Measurements from ENCODE around the gene MAMSTR.

The MAMSTR gene

DNA sequence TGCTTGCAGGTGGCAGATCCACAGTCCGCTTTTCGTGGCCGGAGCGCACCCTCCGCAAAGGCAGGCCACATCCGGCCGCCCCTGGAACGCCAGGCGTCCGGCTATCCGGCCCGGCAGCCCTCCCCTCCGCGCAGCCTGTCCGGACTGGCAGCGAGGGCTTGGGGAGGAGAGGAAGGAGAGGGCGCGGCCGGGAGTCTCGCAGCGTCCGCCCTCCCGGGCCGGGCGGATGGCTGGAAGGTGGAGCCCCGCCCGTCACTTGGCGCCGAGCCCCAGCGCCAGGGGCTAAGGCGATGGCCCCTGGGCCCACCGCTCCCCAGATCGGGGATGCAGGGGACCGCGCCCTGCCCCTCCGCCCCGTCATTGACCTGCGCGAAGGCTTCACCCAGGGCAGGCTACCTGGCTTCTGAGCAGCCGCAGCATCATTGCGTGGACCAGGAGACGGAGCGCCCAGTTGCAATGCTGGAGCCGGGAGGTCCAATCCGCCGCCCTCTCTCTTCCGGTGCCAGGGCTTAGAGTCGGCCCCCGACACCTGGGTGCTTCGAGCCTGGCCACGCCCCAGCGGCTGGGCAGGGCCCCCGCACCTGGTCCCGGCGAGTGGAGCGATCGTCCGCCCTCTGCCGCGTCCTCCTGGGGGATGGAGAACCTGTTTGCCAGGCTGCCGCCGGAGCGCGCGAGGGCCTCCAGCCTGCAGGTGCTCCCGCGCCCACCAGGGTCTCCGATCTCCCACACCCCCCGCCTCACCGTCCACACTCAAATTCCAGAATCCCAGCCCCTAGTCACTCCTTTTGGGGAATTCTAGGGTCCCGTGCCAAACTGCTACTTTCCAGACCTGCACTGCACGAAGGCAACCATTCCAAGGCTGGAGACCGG is 33.2 kb upstream of the MAMSTR start, which contains the start of gene FUT1:
FUT1 (minus strand) TSS at position 146 of the 870 bp plus-strand sequence. CDS start 1,360 bp downstream, outside the sequence.
- peaks cover 82% of the 10 kb centered on the region for H3K27me3 ChIP-seq
- no peaks in the 10 kb centered on the region for H3K4me1 ChIP-seq (ENCODE audit: control insufficient read depth in 1 of 2, insufficient read depth in 1 of 2, low read depth in 1 of 2, low read length in 1 of 2)
- H3K9me3 ChIP-seq = no peaks in the 10 kb centered on the region
- TF ChIP-seq, protein P1, sequence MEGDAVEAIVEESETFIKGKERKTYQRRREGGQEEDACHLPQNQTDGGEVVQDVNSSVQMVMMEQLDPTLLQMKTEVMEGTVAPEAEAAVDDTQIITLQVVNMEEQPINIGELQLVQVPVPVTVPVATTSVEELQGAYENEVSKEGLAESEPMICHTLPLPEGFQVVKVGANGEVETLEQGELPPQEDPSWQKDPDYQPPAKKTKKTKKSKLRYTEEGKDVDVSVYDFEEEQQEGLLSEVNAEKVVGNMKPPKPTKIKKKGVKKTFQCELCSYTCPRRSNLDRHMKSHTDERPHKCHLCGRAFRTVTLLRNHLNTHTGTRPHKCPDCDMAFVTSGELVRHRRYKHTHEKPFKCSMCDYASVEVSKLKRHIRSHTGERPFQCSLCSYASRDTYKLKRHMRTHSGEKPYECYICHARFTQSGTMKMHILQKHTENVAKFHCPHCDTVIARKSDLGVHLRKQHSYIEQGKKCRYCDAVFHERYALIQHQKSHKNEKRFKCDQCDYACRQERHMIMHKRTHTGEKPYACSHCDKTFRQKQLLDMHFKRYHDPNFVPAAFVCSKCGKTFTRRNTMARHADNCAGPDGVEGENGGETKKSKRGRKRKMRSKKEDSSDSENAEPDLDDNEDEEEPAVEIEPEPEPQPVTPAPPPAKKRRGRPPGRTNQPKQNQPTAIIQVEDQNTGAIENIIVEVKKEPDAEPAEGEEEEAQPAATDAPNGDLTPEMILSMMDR (IDR thresholded peaks at IDR 0.05) = no peak
- no peaks in the 10 kb centered on the region for H3K36me3 ChIP-seq
- H3K27ac ChIP-seq = no peak within 1 kb of the TSS
- H3K4me3 ChIP-seq (ENCODE audit: low read depth in 1 of 2, low read length in 1 of 2) = no peak within 1 kb of the TSS

DNA sequence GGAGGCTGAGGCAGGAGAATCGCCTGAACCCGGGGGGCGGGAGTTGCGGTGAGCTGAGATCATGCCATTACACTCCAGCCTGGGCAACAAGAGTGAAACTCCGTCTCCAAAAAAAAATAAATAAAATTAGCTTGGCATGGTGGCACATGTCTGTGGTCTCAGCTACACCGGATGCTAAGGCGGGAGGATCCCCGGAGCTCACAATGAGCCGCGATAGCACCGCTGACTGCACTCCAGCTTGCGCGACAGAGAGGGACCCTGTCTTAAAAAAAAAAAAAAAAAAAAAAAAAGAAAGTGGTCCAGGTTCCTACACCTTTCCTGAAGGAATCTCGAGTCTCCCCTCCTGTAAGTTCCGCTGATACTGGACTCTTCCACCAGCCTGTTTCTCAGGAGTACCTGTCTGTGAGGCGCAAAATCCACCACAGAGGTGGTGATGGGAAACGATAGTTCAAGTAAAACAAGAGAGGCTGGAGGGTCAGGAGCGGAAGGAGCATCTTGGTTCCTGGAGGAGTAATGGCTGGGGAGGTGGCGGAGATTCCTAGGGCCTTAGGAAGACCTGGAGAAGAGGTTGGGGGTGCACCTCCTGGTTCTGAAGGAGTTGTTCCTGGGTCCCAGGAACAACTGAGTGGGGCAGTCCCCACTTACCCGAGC is 32.4 kb upstream of the MAMSTR start:
- H3K27ac ChIP-seq = no peak overlapping the region
- TF ChIP-seq, protein P1 (IDR thresholded peaks at IDR 0.05) = no peak
- H3K9me3 ChIP-seq = no peaks in the 10 kb centered on the region
- H3K4me3 ChIP-seq (ENCODE audit: low read depth in 1 of 2, low read length in 1 of 2) = no peak overlapping the region
- peaks cover 90% of the 10 kb centered on the region for H3K27me3 ChIP-seq
- no peaks in the 10 kb centered on the region for H3K4me1 ChIP-seq (ENCODE audit: control insufficient read depth in 1 of 2, insufficient read depth in 1 of 2, low read depth in 1 of 2, low read length in 1 of 2)
- H3K36me3 ChIP-seq = no peaks in the 10 kb centered on the region

DNA sequence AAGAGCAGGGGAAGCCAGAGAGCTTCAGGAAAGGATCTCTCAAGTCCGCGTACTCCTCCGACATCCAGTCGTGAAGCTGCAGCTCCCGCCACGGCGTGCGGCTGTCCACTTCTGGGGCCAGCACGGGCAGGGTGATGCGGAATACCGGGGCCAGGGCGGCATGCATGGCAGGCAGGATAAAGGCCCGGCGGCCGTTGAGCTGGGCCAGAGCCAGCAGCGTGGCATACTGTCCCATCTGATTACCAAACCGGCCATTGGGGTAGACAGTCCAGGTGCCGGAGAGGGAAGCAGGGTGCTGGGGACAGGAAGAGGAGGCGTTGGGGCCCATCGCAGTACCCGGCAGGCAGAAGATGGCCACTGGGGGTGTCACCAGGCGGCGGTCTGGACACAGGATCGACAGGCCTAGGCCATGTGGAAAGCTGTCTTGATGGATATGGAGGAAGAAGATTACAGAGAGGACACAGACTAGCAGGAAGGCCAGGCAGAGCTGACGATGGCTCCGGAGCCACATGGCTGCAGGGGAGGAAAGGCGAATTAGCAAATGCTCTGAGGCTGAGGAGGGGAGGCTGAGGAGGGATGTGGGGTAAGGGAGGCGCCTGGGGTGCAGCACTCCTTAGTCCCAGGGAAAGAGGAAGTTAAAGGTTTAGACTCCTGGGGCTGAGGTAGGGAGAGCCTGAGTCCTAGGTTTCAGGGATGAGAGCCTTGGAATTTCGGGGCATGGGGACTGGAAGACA is 31.4 kb upstream of the MAMSTR start:
- H3K27me3 ChIP-seq = peaks cover 97% of the 10 kb centered on the region

DNA sequence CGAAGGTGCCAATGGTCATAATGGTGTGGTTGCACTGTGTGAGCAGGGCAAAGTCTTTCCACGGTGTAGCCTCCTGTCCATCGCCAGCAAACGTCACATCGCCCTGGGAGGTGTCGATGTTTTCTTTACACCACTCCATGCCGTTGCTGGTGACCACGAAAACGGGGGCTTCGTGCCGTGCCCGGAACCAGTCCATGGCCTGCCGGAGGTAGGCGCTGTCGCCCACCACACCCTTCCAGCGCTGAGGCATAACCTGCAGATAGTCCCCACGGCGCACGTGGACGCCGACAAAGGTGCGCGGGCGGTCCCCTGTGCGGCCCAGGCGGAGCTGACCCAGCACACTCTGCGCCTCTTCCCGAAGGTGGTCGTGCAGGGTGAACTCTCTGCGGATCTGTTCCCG is 30.8 kb upstream of the MAMSTR start:
- H3K27me3 ChIP-seq = peaks cover 97% of the 10 kb centered on the region
- H3K4me3 ChIP-seq (ENCODE audit: low read depth in 1 of 2, low read length in 1 of 2) = no peak overlapping the region
- H3K4me1 ChIP-seq (ENCODE audit: control insufficient read depth in 1 of 2, insufficient read depth in 1 of 2, low read depth in 1 of 2, low read length in 1 of 2) = no peaks in the 10 kb centered on the region
- TF ChIP-seq, protein P1 (IDR thresholded peaks at IDR 0.05) = no peak
- no peaks in the 10 kb centered on the region for H3K36me3 ChIP-seq
- H3K27ac ChIP-seq = no peak overlapping the region
- no peaks in the 10 kb centered on the region for H3K9me3 ChIP-seq

More for the DNA sequence above, 31.4 kb upstream of the MAMSTR start:
- TF ChIP-seq, protein P1 (IDR thresholded peaks at IDR 0.05) = no peak
- Histone ChIP-seq H3K4me3 (ENCODE audit: low read depth in 1 of 2, low read length in 1 of 2) (no peak overlapping the region), H3K4me1 (ENCODE audit: control insufficient read depth in 1 of 2, insufficient read depth in 1 of 2, low read depth in 1 of 2, low read length in 1 of 2) (no peaks in the 10 kb centered on the region), H3K36me3 (no peaks in the 10 kb centered on the region), H3K27ac (no peak overlapping the region), H3K9me3 (no peaks in the 10 kb centered on the region)

DNA sequence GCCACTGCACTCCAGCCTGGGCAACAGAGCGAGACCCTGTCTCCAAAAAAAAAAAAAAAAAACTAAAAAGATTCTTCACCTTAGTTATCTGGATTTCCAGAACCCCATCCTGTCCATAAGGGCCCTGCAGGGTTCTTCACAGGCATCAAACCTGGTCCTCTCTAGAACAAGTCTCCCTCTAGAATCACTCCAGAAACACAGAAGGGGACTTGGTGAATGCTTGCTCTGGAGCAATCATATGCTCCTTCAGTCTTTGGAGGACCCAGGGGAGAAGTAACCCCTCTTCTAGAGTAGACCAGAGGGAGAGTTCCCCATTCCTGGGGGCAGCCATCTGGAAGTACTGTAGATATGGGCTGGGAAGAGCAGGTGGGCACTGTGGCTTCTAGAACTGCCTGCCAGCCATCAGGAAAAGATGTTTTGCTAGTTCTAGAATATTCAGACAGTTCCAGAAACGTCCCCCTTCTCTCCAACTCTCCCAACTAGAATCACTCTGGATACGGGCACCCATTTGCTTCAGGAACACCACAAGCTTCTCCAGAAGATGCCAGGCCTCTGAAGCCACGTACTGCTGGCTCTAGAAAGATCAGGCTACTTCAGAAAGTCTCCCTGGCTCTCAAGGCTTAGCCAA is 30.2 kb upstream of the MAMSTR start:
- TF ChIP-seq, protein P1 (IDR thresholded peaks at IDR 0.05) = no peak
- Histone ChIP-seq H3K27me3 (peaks cover 97% of the 10 kb centered on the region), H3K36me3 (no peaks in the 10 kb centered on the region), H3K9me3 (no peaks in the 10 kb centered on the region), H3K27ac (no peak overlapping the region), H3K4me3 (ENCODE audit: low read depth in 1 of 2, low read length in 1 of 2) (no peak overlapping the region), H3K4me1 (ENCODE audit: control insufficient read depth in 1 of 2, insufficient read depth in 1 of 2, low read depth in 1 of 2, low read length in 1 of 2) (no peaks in the 10 kb centered on the region)
